ENCODE measurements around the gene MAL. TPM values are rescaled to one million over a fixed set of nuclear protein-coding genes. Genes with fewer than 3 reads are reported as not detected.

The MAL gene
- total and polyA plus RNA-seq, 2 of the 4 experiments (the other 2 are of a cell fraction), result not detected

DNA sequence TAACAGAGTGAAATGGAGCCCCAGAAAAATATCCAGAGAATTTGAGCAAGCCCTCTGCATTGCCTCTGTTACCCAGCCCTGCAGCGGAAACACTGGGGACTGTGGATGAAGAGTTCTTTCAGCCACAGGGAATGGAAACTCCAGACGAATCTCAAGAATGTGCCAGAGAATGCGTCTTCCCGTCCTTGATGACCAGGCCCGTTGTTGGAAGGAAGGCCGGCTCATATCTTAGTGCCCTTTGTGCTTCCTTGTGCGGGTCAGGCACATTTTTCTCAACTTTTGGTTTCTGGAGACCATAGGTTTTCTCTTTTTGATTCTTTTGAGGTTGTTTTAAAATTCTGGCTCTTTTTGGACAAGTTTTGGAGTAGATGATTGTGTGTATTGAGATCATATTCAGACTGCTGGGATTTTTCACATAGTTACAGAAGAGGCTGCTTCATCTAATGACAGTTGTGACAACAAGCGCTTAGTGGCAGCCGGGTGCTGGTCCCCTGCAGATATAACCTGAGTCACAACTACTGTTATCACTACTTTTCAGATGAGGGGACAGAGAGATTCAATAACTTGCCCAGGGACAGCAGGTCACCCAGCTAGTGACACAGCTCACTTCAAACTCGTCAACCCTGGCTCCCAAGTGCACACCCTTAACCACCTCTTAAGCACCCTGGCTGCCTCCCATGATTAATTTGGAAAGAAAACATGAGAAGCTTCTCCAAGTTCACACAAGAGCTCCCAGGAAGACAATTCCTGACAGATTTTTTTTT is 15.7 kb downstream of the MAL start:
- DNase-seq, result no peak
- no peaks in the 10 kb centered on the region for H3K9me3 ChIP-seq (ENCODE audit: control insufficient read depth, insufficient read depth, low read length)
- no peak overlapping the region for H4K8ac ChIP-seq (ENCODE audit: low read depth in 2 of 2, low read length in 2 of 2)
- H3K4me1 ChIP-seq (ENCODE audit: control insufficient read depth, insufficient read depth, low read length), result peaks cover 14% of the 10 kb centered on the region
- H4K91ac ChIP-seq (ENCODE audit: insufficient read depth, low read depth, low read length), result no peak overlapping the region
- peaks cover 3% of the 10 kb centered on the region; the same call in 1 of the 2 replicates for H3K27me3 ChIP-seq (ENCODE audit: control insufficient read depth, insufficient read depth, low read length)
- no peak overlapping the region for H2AK9ac ChIP-seq (replicated peaks; ENCODE audit: low read depth, low read length, poor library complexity)
- no peaks in the 10 kb centered on the region for H3K79me1 ChIP-seq (ENCODE audit: low read depth in 1 of 2, low read length in 2 of 2)
- H3K4ac ChIP-seq (ENCODE audit: low read depth, low read length), result no peak overlapping the region
- no peak overlapping the region for H2BK5ac ChIP-seq (ENCODE audit: low read depth, low read length, poor library complexity, severe bottlenecking)
- in situ Hi-C loops (cut with MboI; ENCODE audit: low sequenced_read_pairs), result no loop called here
- TF ChIP-seq BHLHE40 (IDR thresholded peaks at IDR 0.05; ENCODE audit: low read depth, low read length) (no peak), SMC3 (IDR thresholded peaks at IDR 0.05; ENCODE audit: low read depth, low read length) (no peak), FOS (IDR thresholded peaks at IDR 0.05; ENCODE audit: low read depth, low read length) (no peak), MAZ (IDR thresholded peaks at IDR 0.05; ENCODE audit: borderline replicate concordance, low read depth, low read length) (no peak), RAD21 (IDR thresholded peaks at IDR 0.05; ENCODE audit: low read length) (no peak), RFX5 (IDR thresholded peaks at IDR 0.05; ENCODE audit: low read depth, low read length) (no peak)
- TF ChIP-seq, protein P1, sequence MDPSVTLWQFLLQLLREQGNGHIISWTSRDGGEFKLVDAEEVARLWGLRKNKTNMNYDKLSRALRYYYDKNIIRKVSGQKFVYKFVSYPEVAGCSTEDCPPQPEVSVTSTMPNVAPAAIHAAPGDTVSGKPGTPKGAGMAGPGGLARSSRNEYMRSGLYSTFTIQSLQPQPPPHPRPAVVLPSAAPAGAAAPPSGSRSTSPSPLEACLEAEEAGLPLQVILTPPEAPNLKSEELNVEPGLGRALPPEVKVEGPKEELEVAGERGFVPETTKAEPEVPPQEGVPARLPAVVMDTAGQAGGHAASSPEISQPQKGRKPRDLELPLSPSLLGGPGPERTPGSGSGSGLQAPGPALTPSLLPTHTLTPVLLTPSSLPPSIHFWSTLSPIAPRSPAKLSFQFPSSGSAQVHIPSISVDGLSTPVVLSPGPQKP (IDR thresholded peaks at IDR 0.05; ENCODE audit: borderline replicate concordance, low read depth, low read length), result no peak
- no peak overlapping the region for H2BK20ac ChIP-seq (ENCODE audit: low read depth, low read length)
- no peak overlapping the region for H3K27ac ChIP-seq (ENCODE audit: insufficient read depth, low read length)
- H4K5ac ChIP-seq (ENCODE audit: low read depth, low read length), result no peak overlapping the region
- H3K56ac ChIP-seq (ENCODE audit: extremely low read depth, insufficient read depth, low read length), result no peak overlapping the region
- no peaks in the 10 kb centered on the region for H3K36me3 ChIP-seq (ENCODE audit: control insufficient read depth, insufficient read depth, low read length)
- H3K18ac ChIP-seq (ENCODE audit: low read depth, low read length), result no peak overlapping the region
- no peak overlapping the region for H3K4me3 ChIP-seq (ENCODE audit: insufficient read depth, low read depth, low read length)
- ChIA-PET POLR2A (ENCODE audit: unreplicated experiment) (no interaction called here), CTCF (no interaction called here)
- no peak overlapping the region for H2BK15ac ChIP-seq (ENCODE audit: low read depth, low read length)
- dilution Hi-C loops (cut with HindIII; ENCODE audit: low sequenced_read_pairs, unreplicated experiment), result no loop called here
- peaks cover 4% of the 10 kb centered on the region; the same call in 1 of the 2 replicates for H4K20me1 ChIP-seq (ENCODE audit: insufficient read depth, low read length)
- no peak overlapping the region for H3K23ac ChIP-seq (ENCODE audit: low read depth, low read length)
- H3K9ac ChIP-seq (ENCODE audit: low read depth, low read length), result no peak overlapping the region
- ATAC-seq (ENCODE audit: low read depth), result no peak
- no peak overlapping the region for H3K14ac ChIP-seq (replicated peaks; ENCODE audit: low read depth, low read length)
- no peak overlapping the region for H2BK120ac ChIP-seq (ENCODE audit: low read depth, low read length)
- 0 out of 2 replicates have a peak, but pooled peaks cover 7% of the 10 kb centered on the region for H3K9me1 ChIP-seq (ENCODE audit: insufficient read depth, low read length)
- H2AFZ ChIP-seq (replicated peaks; ENCODE audit: low read length, poor library complexity), result no peak overlapping the region
- no TSS peak for BruUV-seq (replicated peaks)
- WGBS, 2 experiments (ENCODE audit: extremely low coverage in 2 of 2, insufficient read length in 1 of 2), result 90% methylated on average over 2 of the region's 10 CpGs; no CpG with 5 or more reads in 1 of the 2 experiments
- no peak overlapping the region for H3K4me2 ChIP-seq (ENCODE audit: low read depth, low read length)
- intact Hi-C loops (cut with micrococcal nuclease), result no loop called here
- no peak overlapping the region for H2AK5ac ChIP-seq (ENCODE audit: low read depth, low read length)

Data from IMR-90 (cell line).